GM12875 (cell line): ENCODE data around the gene RNF220.

Experiments
- H3K4me3 ChIP-seq: one replicate; pipeline ENCODE4 v1.5.1; 2011; ENCODE audit warnings: low read depth, low read length, control low read depth
- TF ChIP-seq, protein P1 (sequence below): IDR thresholded peaks from 2 replicates; pipeline ENCODE4 v1.5.1; 2011; ENCODE audit warnings: low read depth, mild to moderate bottlenecking, control low read depth, inconsistent platforms, low read length, moderate library complexity, borderline replicate concordance; ENCODE audit not compliant: insufficient read depth

The RNF220 gene

DNA sequence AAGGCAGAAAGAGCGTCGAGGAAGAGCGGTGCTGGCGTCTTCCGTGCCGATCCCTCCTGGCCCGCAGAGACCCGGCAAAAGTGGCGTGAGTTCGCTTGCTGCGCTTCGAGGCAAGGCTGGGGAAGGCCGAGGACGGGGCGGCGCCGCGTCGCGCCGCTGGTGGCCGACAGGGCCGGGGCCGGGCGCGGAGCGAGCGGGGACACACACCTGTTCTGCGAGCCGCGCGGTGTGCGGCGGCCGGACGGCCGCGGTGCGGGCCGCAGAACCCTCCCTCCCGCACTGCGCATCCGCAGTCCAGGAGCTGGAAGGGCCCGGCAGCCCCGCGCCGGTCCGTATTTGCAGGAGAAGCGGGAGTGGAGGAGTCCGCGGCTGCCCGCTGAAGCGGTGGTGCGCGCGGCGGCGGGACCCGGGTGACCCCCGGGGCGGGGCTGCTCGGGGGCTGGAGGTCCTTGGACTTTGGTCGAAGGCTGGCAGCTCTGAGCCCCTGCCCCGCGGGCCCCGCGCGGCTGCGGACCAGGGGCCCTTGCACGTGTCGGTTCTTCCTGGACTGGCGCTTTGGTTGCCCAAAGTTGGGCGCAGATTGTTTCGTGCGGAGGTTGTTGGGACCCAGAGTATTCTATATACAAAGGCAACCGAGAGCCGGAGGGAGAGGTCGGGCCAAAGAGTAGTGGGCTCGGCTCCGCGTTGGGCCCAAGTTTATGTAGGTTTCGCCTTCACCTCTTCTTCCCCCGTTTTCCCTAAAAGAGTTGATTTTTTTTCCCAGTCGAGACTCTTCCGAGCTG lies 2.6 kb downstream of the RNF220 start:
- no peak overlapping the region for H3K4me3 ChIP-seq

DNA sequence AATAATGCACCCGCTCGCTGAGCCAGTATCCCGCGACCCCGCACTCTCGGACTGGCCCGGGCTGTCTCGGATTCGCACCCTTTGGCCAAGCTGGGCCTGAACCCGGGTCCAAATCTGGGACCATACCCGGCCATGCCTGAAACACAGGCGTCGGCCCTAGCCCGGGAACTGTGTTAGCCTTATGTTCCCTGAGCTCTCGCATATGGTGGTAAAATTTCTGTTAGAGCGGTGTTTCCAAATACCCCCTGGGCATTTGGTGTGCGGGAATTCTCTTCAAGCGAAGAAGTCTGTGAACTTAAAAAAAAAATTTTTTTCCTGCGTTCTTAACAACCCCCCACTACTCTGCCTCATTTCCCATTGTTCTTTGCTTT lies 3.1 kb downstream of the RNF220 start:
- TF ChIP-seq, protein P1, sequence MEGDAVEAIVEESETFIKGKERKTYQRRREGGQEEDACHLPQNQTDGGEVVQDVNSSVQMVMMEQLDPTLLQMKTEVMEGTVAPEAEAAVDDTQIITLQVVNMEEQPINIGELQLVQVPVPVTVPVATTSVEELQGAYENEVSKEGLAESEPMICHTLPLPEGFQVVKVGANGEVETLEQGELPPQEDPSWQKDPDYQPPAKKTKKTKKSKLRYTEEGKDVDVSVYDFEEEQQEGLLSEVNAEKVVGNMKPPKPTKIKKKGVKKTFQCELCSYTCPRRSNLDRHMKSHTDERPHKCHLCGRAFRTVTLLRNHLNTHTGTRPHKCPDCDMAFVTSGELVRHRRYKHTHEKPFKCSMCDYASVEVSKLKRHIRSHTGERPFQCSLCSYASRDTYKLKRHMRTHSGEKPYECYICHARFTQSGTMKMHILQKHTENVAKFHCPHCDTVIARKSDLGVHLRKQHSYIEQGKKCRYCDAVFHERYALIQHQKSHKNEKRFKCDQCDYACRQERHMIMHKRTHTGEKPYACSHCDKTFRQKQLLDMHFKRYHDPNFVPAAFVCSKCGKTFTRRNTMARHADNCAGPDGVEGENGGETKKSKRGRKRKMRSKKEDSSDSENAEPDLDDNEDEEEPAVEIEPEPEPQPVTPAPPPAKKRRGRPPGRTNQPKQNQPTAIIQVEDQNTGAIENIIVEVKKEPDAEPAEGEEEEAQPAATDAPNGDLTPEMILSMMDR: no peak
- no peak overlapping the region for H3K4me3 ChIP-seq

More for the DNA sequence above, 2.6 kb downstream of the RNF220 start:
- TF ChIP-seq, protein P1: no peak

- no peak overlapping the region for H3K4me3 ChIP-seq
- TF ChIP-seq, protein P1: no peak
These were observed 3.9 kb downstream of the RNF220 start for GRCh38 chr1:44408632-44409602.

DNA sequence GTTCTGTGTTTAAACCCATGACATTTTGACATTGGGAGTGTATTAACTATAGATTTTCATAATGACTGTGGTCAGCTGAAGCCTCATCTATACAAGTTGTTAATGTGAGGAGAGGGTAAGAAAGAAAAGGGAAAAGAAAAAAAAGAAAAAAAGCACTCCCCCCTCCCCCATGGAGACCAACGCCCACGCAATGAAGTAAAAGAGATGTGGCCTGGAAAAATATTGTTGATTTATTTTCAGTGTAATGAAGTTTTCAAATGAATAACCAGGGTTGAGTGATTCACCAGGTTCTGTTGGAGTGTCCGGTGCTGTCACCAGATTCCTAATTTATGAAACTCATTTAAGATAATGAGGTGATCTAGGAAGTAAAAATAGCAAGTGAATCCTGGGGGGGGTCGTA lies 4.7 kb downstream of the RNF220 start:
- no peak overlapping the region for H3K4me3 ChIP-seq
- TF ChIP-seq, protein P1: no peak

GRCh38 chr1:44411861-44412260 lies 6.8 kb downstream of the RNF220 start:
- TF ChIP-seq, protein P1: no peak

DNA sequence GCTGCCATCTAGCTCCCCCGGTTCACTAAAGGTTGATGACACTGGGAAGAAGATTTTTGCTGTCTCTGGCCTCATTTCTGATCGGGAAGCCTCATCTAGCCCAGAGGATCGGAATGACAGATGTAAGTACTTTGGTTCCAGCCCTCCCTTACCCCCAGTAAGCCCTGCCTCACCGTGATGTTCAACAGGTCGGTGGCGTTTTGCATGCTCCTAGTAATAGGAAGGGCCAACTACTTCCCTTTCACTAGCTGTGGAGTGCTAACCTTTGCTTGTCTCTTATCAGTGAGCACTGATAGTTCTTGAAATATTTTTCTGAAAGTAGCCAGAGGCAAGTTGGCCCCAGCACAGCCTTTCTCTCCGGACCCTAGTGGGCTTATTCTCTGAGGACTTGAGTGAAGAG lies 7.5 kb downstream of the RNF220 start:
- TF ChIP-seq, protein P1: no peak
- H3K4me3 ChIP-seq: no peak overlapping the region

More at GRCh38 chr1:44411861-44412260, 6.8 kb downstream of the RNF220 start:
- no peak overlapping the region for H3K4me3 ChIP-seq

GRCh38 chr1:44413740-44414139 lies 8.7 kb downstream of the RNF220 start:
- TF ChIP-seq, protein P1: no peak
- no peak overlapping the region for H3K4me3 ChIP-seq
